ENCODE results near the gene RAB36.

GRCh38 chr22:23213581-23214334 lies 68.5 kb downstream of the RAB36 start:
- TF ChIP-seq, protein P1, sequence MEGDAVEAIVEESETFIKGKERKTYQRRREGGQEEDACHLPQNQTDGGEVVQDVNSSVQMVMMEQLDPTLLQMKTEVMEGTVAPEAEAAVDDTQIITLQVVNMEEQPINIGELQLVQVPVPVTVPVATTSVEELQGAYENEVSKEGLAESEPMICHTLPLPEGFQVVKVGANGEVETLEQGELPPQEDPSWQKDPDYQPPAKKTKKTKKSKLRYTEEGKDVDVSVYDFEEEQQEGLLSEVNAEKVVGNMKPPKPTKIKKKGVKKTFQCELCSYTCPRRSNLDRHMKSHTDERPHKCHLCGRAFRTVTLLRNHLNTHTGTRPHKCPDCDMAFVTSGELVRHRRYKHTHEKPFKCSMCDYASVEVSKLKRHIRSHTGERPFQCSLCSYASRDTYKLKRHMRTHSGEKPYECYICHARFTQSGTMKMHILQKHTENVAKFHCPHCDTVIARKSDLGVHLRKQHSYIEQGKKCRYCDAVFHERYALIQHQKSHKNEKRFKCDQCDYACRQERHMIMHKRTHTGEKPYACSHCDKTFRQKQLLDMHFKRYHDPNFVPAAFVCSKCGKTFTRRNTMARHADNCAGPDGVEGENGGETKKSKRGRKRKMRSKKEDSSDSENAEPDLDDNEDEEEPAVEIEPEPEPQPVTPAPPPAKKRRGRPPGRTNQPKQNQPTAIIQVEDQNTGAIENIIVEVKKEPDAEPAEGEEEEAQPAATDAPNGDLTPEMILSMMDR (IDR thresholded peaks at IDR 0.05), result no peak
- TF ChIP-seq POLR2A (IDR thresholded peaks at IDR 0.05), result no peak
